ENCODE results near the gene CCDC88C.

The CCDC88C gene

DNA sequence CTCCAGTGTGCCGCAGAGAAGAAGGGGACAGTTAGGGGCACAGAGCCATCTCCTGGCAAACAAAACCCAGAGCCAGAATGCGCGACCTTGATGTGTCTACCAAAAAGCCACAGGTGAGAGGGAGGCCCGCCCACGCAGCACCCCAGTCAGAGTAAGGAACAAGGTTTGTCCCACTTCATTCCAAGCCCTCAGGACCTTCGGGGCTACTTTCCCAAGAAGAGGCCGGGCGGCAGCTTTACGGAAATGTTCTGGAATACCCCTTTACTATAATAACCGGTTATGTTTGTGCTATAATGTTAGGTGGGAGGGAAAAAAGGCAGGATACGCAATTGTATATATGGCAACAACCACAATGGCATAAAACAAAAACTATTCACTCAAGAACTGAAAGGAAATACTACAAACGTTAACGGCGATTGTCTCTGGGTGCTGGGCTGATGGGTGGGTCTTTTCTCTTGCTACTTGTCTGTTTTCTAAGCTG is 12.3 kb downstream of the CCDC88C start:
- no peak overlapping the region for H3K4me3 ChIP-seq (ENCODE audit: low read depth, low read length)
- DNase-seq (ENCODE audit: low read depth) = no peak
- TF ChIP-seq, protein P1, sequence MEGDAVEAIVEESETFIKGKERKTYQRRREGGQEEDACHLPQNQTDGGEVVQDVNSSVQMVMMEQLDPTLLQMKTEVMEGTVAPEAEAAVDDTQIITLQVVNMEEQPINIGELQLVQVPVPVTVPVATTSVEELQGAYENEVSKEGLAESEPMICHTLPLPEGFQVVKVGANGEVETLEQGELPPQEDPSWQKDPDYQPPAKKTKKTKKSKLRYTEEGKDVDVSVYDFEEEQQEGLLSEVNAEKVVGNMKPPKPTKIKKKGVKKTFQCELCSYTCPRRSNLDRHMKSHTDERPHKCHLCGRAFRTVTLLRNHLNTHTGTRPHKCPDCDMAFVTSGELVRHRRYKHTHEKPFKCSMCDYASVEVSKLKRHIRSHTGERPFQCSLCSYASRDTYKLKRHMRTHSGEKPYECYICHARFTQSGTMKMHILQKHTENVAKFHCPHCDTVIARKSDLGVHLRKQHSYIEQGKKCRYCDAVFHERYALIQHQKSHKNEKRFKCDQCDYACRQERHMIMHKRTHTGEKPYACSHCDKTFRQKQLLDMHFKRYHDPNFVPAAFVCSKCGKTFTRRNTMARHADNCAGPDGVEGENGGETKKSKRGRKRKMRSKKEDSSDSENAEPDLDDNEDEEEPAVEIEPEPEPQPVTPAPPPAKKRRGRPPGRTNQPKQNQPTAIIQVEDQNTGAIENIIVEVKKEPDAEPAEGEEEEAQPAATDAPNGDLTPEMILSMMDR (IDR thresholded peaks at IDR 0.05; ENCODE audit: low read depth, low read length, missing control alignments) = no peak

DNA sequence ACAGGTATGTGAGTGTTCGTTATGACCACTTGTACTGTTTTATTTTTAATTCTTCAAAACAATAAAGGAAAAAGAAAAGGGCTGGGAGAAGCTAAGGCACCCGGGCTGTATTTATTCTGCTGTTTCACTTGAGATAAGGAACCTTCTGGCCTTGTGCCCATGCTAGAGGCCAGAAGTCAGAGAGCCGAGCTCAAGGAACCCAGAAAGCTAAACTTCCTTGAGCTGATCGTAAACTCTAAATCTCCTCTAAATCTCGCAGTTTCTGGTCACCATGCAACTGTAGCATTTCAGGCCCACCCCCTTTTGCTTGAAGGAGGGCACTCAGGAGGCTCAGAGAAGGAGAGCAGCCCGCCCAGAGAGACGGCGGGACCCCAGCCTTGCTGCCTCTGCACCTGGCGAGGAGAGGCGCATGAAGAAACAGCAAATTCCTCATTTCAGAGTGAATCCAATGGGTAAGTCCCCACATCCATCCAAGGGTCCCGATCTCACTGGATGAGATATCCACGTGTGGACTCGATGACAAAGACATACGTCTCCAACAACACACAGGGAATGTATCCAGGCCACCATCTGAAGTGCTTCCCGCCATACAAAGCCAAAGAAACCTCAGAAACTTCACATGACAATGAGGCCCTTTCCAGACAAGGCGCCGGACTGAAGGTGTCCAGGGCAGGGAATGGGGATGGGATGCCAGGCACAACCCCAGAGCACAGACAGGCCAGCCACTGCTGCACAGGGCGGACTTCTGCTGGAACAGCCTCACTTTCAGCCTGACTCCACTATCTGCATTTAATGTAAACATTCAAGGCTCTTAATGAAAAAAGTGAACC is 14.6 kb downstream of the CCDC88C start:
- TF ChIP-seq, protein P1 (IDR thresholded peaks at IDR 0.05; ENCODE audit: low read depth, low read length, missing control alignments) = no peak
- no peak for DNase-seq (ENCODE audit: low read depth)
- H3K4me3 ChIP-seq (ENCODE audit: low read depth, low read length) = no peak overlapping the region

DNA sequence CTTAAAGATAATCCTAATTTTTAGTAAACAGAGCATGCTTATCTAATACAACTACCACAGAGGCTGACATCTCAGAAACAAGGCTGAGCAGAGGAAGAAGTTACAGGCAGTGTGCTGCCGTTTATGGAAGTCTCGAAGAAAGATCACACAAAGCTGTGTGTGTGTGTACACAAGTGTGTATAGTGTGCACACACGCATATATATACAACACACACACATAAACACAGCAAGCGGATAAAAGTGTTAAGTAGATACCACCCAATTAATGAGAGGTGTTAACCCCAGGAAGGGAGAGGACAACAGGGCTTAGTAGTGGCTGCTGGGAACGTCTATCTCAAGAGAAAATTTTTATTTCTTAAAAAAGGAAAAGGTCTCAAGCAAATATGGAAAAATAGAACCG is 15.3 kb downstream of the CCDC88C start:
- DNase-seq (ENCODE audit: low read depth) = no peak
- H3K4me3 ChIP-seq (ENCODE audit: low read depth, low read length) = no peak overlapping the region
- TF ChIP-seq, protein P1 (IDR thresholded peaks at IDR 0.05; ENCODE audit: low read depth, low read length, missing control alignments) = no peak

DNA sequence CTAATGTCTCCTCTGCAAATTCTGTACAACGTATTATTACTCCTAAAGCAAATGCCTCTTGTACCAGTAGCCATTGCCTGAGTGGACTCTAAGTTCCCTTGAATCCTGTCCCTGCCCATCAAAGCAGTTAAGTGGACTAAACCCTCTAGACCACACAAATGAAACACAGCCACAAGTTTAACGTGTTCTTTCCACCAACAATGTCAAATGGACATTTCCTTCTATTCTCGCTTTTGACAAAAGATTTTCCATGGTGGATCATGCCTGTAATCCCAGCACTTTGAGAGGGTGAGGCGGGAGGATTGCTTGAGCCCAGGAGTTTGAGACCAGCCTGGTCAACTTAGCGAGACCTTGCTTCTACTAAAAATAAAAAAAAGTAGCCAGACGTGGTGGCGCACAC is 15.9 kb downstream of the CCDC88C start:
- DNase-seq (ENCODE audit: low read depth) = no peak
- TF ChIP-seq, protein P1 (IDR thresholded peaks at IDR 0.05; ENCODE audit: low read depth, low read length, missing control alignments) = no peak
- no peak overlapping the region for H3K4me3 ChIP-seq (ENCODE audit: low read depth, low read length)

DNA sequence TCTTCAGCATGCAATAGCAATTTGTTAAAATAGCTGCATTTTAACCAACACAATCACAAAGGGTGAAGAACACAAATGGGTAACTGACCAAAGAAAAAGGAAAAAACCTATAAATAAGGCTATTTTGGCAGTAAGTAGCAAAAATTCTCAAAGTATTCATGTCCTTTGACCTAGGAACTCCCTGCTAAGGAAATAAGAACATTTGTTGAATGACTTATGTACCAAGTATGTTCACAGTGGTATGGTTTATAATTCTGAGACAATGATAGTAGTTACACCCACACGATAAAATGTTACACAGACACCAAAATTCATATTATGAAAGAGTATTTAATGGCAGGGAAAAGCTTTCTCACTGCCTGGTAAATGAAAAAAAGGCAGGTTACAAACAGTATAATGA is 16.9 kb downstream of the CCDC88C start:
- H3K4me3 ChIP-seq (ENCODE audit: low read depth, low read length) = peak overlapping the region; percentile 70
- DNase-seq (ENCODE audit: low read depth) = no peak
- TF ChIP-seq, protein P1 (IDR thresholded peaks at IDR 0.05; ENCODE audit: low read depth, low read length, missing control alignments) = no peak

- no peak for DNase-seq (ENCODE audit: low read depth)
- TF ChIP-seq, protein P1 (IDR thresholded peaks at IDR 0.05; ENCODE audit: low read depth, low read length, missing control alignments) = no peak
- H3K4me3 ChIP-seq (ENCODE audit: low read depth, low read length) = peak overlapping the region; percentile 70
Measured at GRCh38 chr14:91399868-91400640, 17.6 kb downstream of the CCDC88C start.
